PFSK-1 (cell line): Measurements from ENCODE around the gene RHPN2.

Source experiments
- FOXP2 ChIP-seq: optimal IDR thresholded peaks from 2 replicates; pipeline ENCODE3; 2011; ENCODE audit warnings: borderline replicate concordance, control low read depth, inconsistent platforms; ENCODE audit not compliant: insufficient read depth; ENCODE audit errors: extremely low read length, extremely low read depth
- POLR2AphosphoS5 ChIP-seq: IDR thresholded peaks from 2 replicates; pipeline ENCODE4 v1.6.1; 2012; ENCODE audit warnings: low read depth, mild to moderate bottlenecking, control low read depth, low read length, moderate library complexity
- SIN3A ChIP-seq: IDR thresholded peaks from 2 replicates; pipeline ENCODE4 v1.6.1; 2012; ENCODE audit warnings: mild to moderate bottlenecking, low read length, moderate library complexity, borderline replicate concordance; ENCODE audit not compliant: insufficient read depth
- TAF1 ChIP-seq: IDR thresholded peaks from 2 replicates; pipeline ENCODE4 v1.6.1; 2012; ENCODE audit warnings: low read length, control low read depth, borderline replicate concordance; ENCODE audit not compliant: insufficient read depth
- TF ChIP-seq, protein P1 (sequence below), 2 experiments: IDR thresholded peaks; 2 replicates each; pipeline versions ENCODE4 v1.6.1 to v1.8.0; 2011 to 2012; ENCODE audit warnings: low read depth in 2 of 2, low read length in 2 of 2, control low read depth in 1 of 2, inconsistent platforms in 1 of 2, mild to moderate bottlenecking in 1 of 2, moderate library complexity in 1 of 2; ENCODE audit not compliant: insufficient read depth in 1 of 2

Gene RHPN2

DNA sequence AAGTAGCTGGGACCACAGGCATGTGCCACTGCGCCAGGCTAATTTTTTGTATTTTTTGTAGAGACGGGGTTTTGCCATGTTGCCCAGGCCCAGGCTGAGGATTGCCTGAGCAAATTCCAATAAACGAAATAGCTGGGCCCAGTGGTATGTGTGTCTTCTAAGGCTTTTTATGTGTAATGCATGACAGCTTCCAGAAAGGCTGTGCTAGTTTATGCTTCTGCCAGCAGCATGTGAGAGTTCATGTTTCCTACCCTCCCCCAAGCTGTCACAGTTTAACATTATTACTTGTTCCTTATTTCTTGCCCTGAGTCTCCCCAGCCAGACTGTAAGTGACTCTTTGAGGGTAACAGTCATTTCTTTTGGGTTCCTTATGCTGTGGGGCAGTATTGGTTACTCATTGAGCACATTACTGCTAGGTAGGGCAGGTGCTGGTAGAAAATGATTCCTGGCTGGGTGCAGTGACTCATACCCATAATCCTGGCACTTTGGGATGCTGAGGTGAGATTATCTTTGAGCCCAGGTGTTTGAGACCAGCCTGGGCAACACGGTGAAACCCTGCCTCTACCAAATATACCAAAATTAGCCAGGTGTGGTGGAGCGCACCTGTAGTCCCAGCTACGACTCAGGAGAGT, 29.9 kb upstream of the RHPN2 start:
- TF ChIP-seq FOXP2 (no peak), TAF1 (no peak), SIN3A (no peak)
- TF ChIP-seq, protein P1, sequence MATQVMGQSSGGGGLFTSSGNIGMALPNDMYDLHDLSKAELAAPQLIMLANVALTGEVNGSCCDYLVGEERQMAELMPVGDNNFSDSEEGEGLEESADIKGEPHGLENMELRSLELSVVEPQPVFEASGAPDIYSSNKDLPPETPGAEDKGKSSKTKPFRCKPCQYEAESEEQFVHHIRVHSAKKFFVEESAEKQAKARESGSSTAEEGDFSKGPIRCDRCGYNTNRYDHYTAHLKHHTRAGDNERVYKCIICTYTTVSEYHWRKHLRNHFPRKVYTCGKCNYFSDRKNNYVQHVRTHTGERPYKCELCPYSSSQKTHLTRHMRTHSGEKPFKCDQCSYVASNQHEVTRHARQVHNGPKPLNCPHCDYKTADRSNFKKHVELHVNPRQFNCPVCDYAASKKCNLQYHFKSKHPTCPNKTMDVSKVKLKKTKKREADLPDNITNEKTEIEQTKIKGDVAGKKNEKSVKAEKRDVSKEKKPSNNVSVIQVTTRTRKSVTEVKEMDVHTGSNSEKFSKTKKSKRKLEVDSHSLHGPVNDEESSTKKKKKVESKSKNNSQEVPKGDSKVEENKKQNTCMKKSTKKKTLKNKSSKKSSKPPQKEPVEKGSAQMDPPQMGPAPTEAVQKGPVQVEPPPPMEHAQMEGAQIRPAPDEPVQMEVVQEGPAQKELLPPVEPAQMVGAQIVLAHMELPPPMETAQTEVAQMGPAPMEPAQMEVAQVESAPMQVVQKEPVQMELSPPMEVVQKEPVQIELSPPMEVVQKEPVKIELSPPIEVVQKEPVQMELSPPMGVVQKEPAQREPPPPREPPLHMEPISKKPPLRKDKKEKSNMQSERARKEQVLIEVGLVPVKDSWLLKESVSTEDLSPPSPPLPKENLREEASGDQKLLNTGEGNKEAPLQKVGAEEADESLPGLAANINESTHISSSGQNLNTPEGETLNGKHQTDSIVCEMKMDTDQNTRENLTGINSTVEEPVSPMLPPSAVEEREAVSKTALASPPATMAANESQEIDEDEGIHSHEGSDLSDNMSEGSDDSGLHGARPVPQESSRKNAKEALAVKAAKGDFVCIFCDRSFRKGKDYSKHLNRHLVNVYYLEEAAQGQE (IDR thresholded peaks at IDR 0.05; ENCODE audit: insufficient read depth in 1 of 2, low read depth in 2 of 2, low read length in 2 of 2) = no peak

DNA sequence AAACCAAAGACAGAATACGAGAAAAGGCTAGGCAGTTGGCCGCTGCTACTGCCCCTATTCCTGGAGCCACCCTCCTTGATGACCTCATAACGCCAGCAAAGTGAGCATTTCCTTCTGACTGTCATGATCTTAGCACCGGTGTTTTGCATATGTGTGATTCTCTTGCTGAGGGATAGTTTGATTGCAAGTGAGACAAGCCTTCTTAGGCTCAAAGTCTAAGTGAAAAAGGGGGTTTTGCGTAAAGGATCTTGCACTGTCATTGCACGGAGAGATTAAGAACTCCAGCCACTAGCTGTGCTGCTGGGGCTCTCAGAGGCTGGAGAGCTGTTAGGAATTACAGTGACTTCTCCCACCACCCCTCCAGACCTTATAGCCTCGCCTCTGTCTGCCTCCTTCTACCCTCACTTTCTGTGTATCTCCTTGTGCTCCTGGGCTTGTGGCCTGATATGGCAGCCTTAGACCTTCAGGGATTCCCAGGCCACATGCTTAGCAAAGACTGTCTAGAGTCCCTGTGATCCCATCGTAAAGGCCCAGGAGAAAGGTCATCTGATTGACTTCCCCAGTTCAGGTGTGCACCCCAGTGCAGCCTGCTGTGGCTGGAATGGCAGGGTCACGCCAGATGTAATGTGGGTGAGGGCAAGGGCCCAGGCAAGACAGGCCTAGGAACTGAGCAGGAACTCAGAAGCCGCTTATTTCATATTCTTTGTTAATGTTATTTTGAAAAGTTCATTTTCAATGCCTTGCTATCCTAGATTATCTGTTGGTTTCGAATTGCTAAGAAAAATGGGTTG, 28.9 kb upstream of the RHPN2 start:
- TF ChIP-seq POLR2AphosphoS5 = no peak
- TF ChIP-seq, protein P1 (IDR thresholded peaks at IDR 0.05; ENCODE audit: insufficient read depth in 1 of 2, low read depth in 2 of 2, low read length in 2 of 2) = no peak
- TF ChIP-seq SIN3A = no peak
- TF ChIP-seq TAF1 = no peak
- TF ChIP-seq FOXP2 = no peak

DNA sequence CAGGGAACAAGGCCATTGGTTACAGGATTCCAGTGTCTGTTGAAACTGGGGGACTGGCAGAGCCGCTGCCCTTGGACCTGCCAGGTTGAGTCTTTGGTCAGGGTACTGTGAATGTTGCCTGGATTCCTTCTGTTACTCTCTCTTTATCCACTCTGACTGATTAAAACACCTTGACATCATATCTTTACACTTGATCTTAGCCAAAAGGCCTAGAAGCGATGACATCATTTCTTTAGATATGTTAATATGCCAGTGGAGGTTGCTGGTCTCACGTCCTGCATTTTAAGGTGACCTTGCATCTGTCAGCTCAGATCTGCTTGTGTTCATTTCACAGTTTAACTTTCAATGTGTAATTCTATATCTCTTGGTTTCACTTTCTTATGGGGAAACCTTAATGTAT, 25.5 kb upstream of the RHPN2 start:
- no peak for TF ChIP-seq POLR2AphosphoS5
- TF ChIP-seq, protein P1 (IDR thresholded peaks at IDR 0.05; ENCODE audit: insufficient read depth in 1 of 2, low read depth in 2 of 2, low read length in 2 of 2) = no peak
- TF ChIP-seq FOXP2 = no peak
- TF ChIP-seq TAF1 = no peak
- no peak for TF ChIP-seq SIN3A

DNA sequence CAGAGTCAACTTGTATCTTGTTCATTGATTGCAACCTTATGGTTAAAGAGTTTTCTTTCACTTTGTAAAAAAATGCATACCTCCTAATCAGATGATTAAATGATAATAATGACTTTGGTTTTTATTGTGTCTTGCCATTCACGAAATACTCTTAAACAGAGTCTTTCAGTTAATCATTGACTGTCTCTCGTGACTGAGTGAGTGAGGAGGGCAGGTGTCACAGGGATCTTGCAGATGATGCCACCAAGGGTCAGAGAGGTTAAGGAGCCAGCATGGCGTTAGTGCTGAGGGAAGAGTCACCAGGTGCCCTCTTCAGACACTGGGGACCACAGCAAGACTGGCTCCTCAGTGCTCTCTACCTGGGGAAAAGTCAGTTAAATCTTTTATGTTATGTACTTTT, 24.3 kb upstream of the RHPN2 start:
- TF ChIP-seq, protein P1 (IDR thresholded peaks at IDR 0.05; ENCODE audit: insufficient read depth in 1 of 2, low read depth in 2 of 2, low read length in 2 of 2) = no peak
- TF ChIP-seq SIN3A (no peak), FOXP2 (no peak), TAF1 (no peak), POLR2AphosphoS5 (no peak)
